CD4-positive, alpha-beta T cell treated with Interleukin-12 subunit alpha and Interleukin-12 subunit beta, for 1 hour (primary cell): Measurements from ENCODE around the gene C12orf50.
"Not testable (repeated sequence)": the region's sequence is repeated elsewhere in the genome, so short reads cannot be mapped to it uniquely, and the experiment has no call there.

Source experiments
- DNase-seq: peaks from one replicate; pipeline ENCODE4 v3.0.0-alpha.2; 2020

C12orf50 gene, protein sequence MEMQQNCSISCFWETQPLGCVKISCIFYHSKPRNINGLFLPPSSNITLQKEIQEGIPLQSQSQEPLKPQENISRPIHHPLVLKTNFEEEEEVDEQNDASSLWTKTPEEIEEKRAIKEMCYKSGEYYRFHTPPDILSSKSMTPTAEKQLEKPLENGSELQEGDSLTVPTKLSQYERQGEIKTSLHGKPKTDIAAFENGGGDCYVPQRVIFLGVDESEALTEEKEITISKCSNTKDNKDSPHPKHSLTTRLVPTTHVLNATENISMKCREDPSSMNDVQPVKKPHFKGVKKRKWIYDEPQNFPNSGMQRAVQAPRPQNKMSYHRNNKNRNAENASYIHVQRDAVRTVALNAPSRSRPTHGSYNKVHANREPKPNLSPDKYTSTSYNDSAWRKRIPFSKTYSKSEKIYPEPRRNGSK

GRCh38 chr12:88029093-88029665 lies at the start of gene C12orf50:
Gene C12orf50 (minus strand): TSS chr12:88029401. CDS start chr12:88026962, 2,439 bp downstream.
- DNase-seq, result no peak

DNA sequence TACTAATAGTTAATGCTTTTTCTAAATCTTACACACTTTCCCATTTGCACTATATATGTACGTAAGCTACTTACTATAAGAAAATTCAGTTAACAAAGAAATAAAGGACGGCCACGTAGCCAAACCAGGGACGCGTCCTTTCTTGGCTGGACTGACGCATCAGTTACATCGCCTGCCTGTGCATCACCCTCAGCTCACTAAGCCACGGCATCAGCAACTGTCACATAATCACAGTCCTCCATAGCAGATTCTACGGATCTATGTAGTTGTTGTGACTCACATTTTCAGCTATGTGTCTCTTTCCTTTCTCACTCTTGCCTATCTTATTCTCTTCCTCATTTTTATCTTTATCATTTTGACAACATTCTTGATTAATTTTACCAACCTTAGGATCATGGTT lies 38.1 kb upstream of the C12orf50 start:
- no peak for DNase-seq

- DNase-seq, result no peak
Measured at GRCh38 chr12:88063375-88063774, 34.2 kb upstream of the C12orf50 start.

DNA sequence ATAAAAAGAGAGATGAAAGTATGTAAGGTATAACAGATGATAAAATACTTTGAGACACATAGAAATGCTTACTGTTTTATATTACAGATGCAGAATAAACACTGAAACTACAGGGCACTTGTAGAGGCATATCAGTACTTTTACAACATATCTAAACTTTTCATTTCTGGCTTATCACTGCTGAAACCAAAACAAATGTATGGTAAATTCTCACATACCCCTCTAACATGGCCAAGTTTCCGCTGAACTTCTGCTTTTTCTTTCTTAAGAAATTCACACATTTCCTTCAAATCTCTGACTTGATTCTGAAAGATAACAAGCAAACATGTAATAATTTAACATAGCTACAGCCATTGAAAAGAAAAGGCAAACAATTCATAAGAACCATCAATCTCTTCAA lies 33.3 kb upstream of the C12orf50 start:
- DNase-seq, result no peak

DNA sequence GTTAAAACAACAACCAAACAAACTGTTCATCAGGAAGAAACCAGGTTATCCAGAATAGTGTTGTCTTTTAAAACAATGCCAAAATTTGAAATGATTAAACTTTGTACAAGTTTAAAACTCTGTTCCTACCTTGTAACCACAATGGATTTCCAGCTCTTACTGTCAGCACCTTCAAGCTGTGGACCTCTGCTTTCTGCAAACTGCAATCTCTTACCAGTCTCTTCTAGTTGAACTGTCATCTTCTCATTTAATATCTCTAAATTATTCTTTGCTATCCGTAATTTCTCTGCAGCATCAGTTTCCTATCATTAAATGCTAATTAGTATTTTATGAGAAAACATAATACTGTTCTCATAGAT lies 29.5 kb upstream of the C12orf50 start:
- no peak for DNase-seq

GRCh38 chr12:88057994-88058718 lies 29.0 kb upstream of the C12orf50 start:
- DNase-seq, result no peak

DNA sequence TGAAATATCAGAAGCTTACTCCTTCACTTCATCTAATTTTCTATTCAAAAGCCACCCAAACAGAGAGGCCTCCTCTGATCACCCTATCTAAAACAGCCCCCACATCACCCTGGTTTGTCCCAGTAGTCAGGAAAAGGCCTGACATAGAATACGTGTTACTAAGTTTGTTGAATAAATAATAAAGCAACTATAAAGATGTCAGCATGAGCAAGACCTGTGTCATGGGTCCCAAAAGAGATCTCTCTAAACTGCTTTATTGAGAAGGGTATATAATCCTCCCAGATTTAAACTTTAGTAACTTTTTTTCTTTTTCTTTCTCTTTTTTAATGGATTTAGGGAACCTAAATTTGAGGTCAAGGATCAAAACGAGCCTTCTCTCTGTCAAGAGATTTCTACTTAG lies 27.4 kb upstream of the C12orf50 start:
- no peak for DNase-seq

- peak; percentile 10 for DNase-seq
Measured at GRCh38 chr12:88052686-88053085, 23.5 kb upstream of the C12orf50 start.

GRCh38 chr12:88044035-88044434 lies 14.8 kb upstream of the C12orf50 start:
- DNase-seq, result no peak

GRCh38 chr12:88037770-88038169 lies 8.6 kb upstream of the C12orf50 start:
- no peak for DNase-seq

DNA sequence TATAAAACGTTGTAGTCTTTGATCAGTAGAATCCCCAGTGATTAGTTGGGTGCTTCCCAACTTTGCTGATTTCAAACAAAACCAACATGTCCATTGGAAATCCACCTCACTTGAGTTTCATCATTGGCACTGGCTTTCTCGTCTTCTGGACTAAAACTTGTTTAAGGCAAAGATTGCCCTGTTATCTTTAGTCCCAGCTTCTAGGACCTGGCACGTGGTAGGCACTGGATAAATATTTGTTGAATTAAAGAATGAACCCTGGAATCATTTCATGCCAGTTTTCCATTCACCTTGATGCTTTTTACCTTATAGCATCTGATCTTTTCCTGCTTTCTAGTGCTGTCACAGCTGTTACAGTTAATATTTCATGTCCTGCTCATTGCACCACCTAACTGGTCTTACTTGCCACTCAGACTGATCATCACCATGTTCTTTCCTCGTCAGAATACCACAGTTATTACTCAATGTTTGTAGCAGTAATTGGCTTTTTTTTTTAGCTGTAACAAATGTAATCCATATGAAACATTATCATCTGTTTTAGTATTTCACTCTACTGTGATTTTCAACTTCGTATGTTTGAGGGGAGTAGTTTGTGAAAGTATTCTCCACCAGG lies 7.3 kb upstream of the C12orf50 start:
- DNase-seq, result no peak

DNA sequence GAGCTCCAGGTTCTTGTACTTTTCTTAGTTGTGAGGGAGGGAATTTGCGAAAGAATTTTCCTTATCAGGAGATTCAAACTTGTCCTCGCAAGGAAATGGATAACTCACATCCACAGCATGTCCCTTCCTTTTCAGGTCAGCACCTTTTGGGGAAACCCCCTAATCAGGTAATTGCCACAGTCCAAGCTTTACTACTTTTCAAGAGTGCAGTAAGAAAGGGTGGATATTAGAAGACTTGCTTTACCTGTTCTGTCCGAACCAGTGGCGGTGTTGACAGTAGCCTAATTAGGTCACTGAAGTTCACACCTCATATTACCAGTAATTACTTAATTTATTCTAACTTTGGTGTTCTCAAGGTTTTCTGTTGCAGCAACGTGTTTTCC lies 6.7 kb upstream of the C12orf50 start:
- peak; percentile 16 for DNase-seq

DNA sequence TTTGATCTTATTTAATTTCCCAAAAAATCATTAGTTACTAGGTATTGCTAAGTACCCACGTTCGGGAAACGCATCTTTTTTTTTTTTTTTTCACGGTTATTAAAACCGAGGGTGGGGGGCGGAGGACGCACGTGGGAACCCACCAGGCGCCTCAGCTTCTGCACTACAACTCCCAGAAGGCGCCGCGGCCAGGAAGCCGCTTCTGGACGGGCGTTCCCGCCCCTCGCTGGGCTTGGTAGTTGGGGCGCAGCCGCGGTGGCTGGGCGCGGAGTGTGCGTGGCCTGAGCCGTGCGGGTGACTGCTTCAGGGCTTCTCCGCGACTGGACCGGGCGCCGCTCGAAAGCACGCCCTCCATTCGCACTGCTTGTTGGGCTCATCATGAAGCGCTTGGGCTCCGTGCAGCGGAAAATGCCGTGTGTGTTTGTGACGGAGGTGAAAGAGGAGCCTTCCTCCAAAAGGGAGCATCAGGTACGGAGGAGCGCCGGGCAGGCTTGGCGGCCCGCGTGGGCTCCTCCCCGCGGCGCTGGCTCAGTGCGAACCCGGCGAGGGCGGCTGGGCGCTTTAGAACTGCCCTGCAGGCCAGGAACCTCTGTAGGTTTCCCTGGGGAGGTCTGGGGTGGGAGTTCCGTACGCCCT lies 6.2 kb upstream of the C12orf50 start:
- peak; percentile 86 for DNase-seq

DNA sequence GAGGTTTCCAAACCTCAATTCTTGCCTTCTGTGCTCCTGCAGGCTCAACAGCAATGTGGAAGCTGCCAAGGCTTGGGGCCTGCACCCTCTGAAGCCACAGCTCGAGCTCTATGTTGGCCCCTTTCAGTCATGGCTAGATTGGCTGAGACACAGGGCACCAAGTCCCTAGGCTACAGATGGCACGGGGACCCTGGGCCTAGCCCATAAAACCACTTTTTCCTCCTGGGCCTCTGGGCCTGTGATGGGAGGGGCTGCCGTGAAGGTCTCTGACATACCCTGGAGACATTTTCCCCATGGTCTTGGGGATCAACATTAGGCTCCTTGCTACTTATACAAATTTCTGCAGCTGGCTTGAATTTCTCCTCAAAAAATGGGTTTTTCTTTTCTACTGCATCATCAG lies 2.0 kb upstream of the C12orf50 start:
- DNase-seq, result not testable (repeated sequence)

DNA sequence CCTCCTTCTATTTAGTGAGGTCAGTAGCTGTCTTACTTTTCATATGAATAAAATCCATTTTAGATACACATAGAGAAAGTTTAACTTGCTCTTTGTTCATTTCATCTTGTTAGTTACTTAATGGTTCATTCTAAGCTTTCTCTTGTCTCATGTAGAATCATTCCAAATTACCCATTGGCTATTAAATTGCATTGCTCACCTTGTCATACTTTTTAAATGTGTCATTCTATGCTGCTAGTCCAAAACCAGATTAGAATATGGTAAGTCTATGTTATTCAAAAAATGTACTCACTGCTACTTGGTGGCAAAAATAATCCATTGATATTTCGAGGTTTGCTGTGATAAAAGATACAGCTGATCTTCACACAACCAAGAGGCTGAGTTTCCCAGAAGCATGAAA lies 3.0 kb downstream of the C12orf50 start:
- no peak for DNase-seq

- no peak for DNase-seq
Measured at GRCh38 chr12:88017964-88018363, 11.2 kb downstream of the C12orf50 start.

GRCh38 chr12:88015825-88016224 lies 13.4 kb downstream of the C12orf50 start:
- DNase-seq, result no peak

DNA sequence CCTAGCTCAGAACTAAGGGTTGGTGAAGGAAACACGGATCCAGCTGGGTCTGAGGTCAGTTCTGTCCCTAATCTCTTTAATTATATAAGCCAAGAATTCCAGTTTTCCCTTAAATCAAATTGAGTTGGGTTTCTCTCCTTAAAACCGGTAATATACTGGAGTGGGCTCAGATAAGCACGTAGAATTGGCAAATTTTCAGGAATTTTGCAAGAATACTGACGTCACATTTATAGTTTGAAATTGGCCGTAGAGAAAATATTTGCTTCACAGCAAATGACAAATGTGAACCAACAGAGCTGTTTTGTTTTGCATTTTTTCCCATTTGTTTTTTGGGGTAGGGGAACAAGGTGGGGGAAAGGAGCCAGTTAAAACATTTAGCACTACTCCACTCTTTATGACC lies 17.4 kb downstream of the C12orf50 start:
- DNase-seq, result no peak

GRCh38 chr12:88006351-88006750 lies 22.9 kb downstream of the C12orf50 start:
- no peak for DNase-seq

DNA sequence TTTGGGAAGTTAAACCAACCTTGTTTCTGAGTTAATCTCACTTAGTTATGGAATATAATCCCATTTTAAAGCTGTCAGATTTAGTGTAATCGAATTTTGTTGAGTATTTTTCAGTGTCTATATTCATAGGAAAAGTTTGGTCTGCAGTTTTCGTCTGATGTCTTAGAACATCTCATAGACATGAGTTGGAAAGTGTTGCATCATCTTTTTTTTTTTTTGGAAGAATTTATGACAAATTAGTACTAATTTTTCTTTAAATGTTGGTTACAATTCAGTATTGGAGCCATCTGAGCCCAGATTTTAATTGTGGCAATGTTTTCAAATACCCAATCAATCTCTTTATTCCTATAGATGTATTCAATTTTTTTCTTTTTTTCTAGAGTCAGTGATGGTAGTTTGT lies 27.9 kb downstream of the C12orf50 start:
- DNase-seq, result no peak

GRCh38 chr12:87995581-87996178 lies 33.5 kb downstream of the C12orf50 start:
- DNase-seq, result peak; percentile 30

DNA sequence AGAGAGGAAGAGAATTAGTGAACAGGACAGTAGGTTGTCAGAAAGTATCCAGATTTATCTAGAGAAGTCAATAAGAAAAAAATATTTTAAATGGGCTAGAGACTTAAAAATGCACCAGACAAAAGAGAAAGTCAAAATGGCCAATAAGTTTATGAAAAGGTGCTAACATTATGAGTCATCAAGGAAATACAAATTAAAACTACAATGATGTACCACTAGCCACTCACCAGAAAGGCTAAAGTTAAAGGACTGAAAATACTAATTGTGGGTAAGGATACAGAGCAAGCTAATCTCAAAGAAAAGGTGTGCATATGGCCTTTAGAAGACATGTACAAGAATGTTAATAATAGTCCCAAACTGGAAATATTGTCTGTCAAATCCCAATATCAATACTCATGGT lies 37.7 kb downstream of the C12orf50 start:
- DNase-seq, result no peak

- DNase-seq, result no peak
Measured at GRCh38 chr12:87988534-87988933, 40.7 kb downstream of the C12orf50 start.
